Neural cell (in vitro differentiated cells): ENCODE measurements around the gene TXNL4A. TPM values are rescaled to one million over a fixed set of nuclear protein-coding genes. Genes with fewer than 3 reads are reported as not detected.

Experiments
- H2AFZ ChIP-seq: fragments of 200-600, 300-800 bp; sonication (generic), shearing (Covaris generic); 2 replicates; pipeline ENCODE4 v1.6.0; 2014; ENCODE audit warnings: low read depth, mild to moderate bottlenecking, antibody characterized with exemption, low read length, moderate library complexity
- H3F3A ChIP-seq: fragments of 200-600 bp; shearing (Covaris generic); 2 replicates; pipeline ENCODE4 v1.6.1; 2016; ENCODE audit warnings: mild to moderate bottlenecking, moderate library complexity, mixed read lengths, antibody characterized with exemption, low read length; ENCODE audit not compliant: insufficient read depth, poor library complexity, severe bottlenecking
- H3K27ac ChIP-seq: fragments of 200-600, 300-800 bp; sonication (generic), shearing (Covaris generic); 2 replicates; pipeline ENCODE4 v1.5.1; 2014; ENCODE audit warnings: mild to moderate bottlenecking, low read length, moderate library complexity
- H3K27me3 ChIP-seq: fragments of 300-800, 200-600 bp; sonication (generic), shearing (Covaris generic); 2 replicates; pipeline ENCODE4 v1.6.0; 2014; ENCODE audit warnings: mild to moderate bottlenecking, low read depth, low read length, moderate library complexity; ENCODE audit not compliant: insufficient read depth
- H3K36me3 ChIP-seq: fragments of 300-800, 200-600 bp; sonication (generic), shearing (Covaris generic); 2 replicates; pipeline ENCODE4 v1.5.1; 2014; ENCODE audit warnings: mild to moderate bottlenecking, antibody characterized with exemption, low read length, moderate library complexity; ENCODE audit not compliant: insufficient read depth
- H3K4me2 ChIP-seq: fragments of 300-800, 200-600 bp; sonication (generic), shearing (Covaris generic); 2 replicates; pipeline ENCODE4 v1.6.0; 2014; ENCODE audit warnings: mild to moderate bottlenecking, low read length
- H3K4me3 ChIP-seq: fragments of 300-800, 200-600 bp; sonication (generic), shearing (Covaris generic); 2 replicates; pipeline ENCODE4 v1.5.1; 2014; ENCODE audit warnings: mild to moderate bottlenecking, low read length, moderate library complexity
- H3K79me2 ChIP-seq: fragments of 200-600 bp; shearing (Covaris generic); replicated peaks from 2 replicates; pipeline ENCODE4 v1.6.0; 2014; ENCODE audit warnings: mild to moderate bottlenecking, low read length, moderate library complexity; ENCODE audit not compliant: insufficient read depth
- H3K9ac ChIP-seq: fragments of 300-800, 200-600 bp; sonication (generic), shearing (Covaris generic); 2 replicates; pipeline ENCODE4 v1.6.1; 2016; ENCODE audit warnings: mild to moderate bottlenecking, low read length, mixed read lengths
- H3K9me2 ChIP-seq: fragments of 200-600 bp; shearing (Covaris generic); 2 replicates; pipeline ENCODE4 v1.6.1; 2016; ENCODE audit warnings: mild to moderate bottlenecking, low read length, mixed read lengths; ENCODE audit not compliant: insufficient read depth
- H3K9me3 ChIP-seq: fragments of 200-600, 300-800 bp; sonication (generic), shearing (Covaris generic); 2 replicates; pipeline ENCODE4 v1.6.1; 2016; ENCODE audit warnings: mild to moderate bottlenecking, mixed run types, low read length, moderate library complexity, mixed read lengths
- H4K20me1 ChIP-seq: fragments of 200-600 bp; shearing (Covaris generic); 2 replicates; pipeline ENCODE4 v1.6.1; 2016; ENCODE audit warnings: mild to moderate bottlenecking, mixed run types; ENCODE audit not compliant: insufficient read depth
- EP300 ChIP-seq: fragments of 450-650 bp; conservative IDR thresholded peaks from 2 replicates; pipeline ENCODE4 v1.6.1; 2014; ENCODE audit warnings: antibody characterized with exemption, mild to moderate bottlenecking, moderate library complexity; ENCODE audit not compliant: poor library complexity, severe bottlenecking
- EZH2 ChIP-seq: fragments of 200-600, 300-800 bp; shearing (Covaris generic), sonication (generic); IDR thresholded peaks from 2 replicates; pipeline ENCODE4 v1.6.1; 2014; ENCODE audit warnings: antibody characterized with exemption, low read length, borderline replicate concordance, mild to moderate bottlenecking; ENCODE audit not compliant: insufficient read depth, poor library complexity, severe bottlenecking
- MXI1 ChIP-seq: fragments of 450-650 bp; conservative IDR thresholded peaks from 2 replicates; pipeline ENCODE4 v1.6.1; 2014; ENCODE audit warnings: antibody characterized with exemption, mild to moderate bottlenecking; ENCODE audit not compliant: poor library complexity, severe bottlenecking
- POLR2AphosphoS5 ChIP-seq: IDR thresholded peaks from 2 replicates; pipeline ENCODE4 v1.6.1; 2012
- RAD21 ChIP-seq: fragments of 450-650 bp; conservative IDR thresholded peaks from 2 replicates; pipeline ENCODE4 v1.6.1; 2014; ENCODE audit warnings: antibody characterized with exemption, mild to moderate bottlenecking, moderate library complexity
- SMC3 ChIP-seq: fragments of 450-650 bp; conservative IDR thresholded peaks from 2 replicates; pipeline ENCODE4 v1.6.1; 2014; ENCODE audit warnings: antibody characterized with exemption, mild to moderate bottlenecking, moderate library complexity; ENCODE audit not compliant: poor library complexity
- TAF1 ChIP-seq: IDR thresholded peaks from 2 replicates; pipeline ENCODE4 v1.6.1; 2012; ENCODE audit warnings: low read depth
- polyA plus RNA-seq: library from polyadenylated mRNA; depleted of rRNA; stranded (reverse); fragments of >200 nt; gene quantifications from 2 replicates; pipeline ENCODE4 v1.2.3, GENCODE V29; 2014
- TF ChIP-seq, protein P1 (sequence below): fragments of 450-650 bp; IDR thresholded peaks from 2 replicates; pipeline ENCODE4 v1.5.1; 2014; ENCODE audit warnings: antibody characterized with exemption, mild to moderate bottlenecking, moderate library complexity; ENCODE audit not compliant: poor library complexity, severe bottlenecking
- TF ChIP-seq, protein P2 (sequence below): IDR thresholded peaks from 2 replicates; pipeline ENCODE4 v1.6.1; 2012; ENCODE audit warnings: borderline replicate concordance

Gene TXNL4A
- polyA plus RNA-seq, 1 donor from 2014 or later, result 163 TPM

DNA sequence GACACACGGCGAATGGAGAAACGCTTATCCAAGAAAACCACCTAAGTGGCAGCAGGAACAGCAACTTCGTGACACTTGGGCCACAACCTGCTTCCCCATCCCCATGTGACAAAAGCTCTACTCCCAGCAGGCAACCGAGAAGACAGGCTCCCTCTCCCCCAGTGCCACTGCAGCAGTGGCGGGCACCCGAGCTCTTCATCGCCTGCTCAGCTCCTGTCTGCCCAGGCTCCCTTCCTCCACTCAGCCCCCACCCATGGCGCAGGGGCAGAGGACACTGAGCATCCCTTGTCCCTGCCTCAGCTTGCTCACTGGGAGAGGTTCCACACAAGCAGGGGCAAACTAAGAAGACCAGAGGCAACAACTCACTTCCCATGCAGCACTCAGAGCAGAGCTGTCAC, 59.8 kb downstream of the TXNL4A start:
- TF ChIP-seq TAF1 (no peak), EP300 (no peak), POLR2AphosphoS5 (no peak), SMC3 (no peak), MXI1 (no peak), EZH2 (no peak), RAD21 (no peak)
- TF ChIP-seq, protein P1, sequence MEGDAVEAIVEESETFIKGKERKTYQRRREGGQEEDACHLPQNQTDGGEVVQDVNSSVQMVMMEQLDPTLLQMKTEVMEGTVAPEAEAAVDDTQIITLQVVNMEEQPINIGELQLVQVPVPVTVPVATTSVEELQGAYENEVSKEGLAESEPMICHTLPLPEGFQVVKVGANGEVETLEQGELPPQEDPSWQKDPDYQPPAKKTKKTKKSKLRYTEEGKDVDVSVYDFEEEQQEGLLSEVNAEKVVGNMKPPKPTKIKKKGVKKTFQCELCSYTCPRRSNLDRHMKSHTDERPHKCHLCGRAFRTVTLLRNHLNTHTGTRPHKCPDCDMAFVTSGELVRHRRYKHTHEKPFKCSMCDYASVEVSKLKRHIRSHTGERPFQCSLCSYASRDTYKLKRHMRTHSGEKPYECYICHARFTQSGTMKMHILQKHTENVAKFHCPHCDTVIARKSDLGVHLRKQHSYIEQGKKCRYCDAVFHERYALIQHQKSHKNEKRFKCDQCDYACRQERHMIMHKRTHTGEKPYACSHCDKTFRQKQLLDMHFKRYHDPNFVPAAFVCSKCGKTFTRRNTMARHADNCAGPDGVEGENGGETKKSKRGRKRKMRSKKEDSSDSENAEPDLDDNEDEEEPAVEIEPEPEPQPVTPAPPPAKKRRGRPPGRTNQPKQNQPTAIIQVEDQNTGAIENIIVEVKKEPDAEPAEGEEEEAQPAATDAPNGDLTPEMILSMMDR, result no peak
- TF ChIP-seq, protein P2, sequence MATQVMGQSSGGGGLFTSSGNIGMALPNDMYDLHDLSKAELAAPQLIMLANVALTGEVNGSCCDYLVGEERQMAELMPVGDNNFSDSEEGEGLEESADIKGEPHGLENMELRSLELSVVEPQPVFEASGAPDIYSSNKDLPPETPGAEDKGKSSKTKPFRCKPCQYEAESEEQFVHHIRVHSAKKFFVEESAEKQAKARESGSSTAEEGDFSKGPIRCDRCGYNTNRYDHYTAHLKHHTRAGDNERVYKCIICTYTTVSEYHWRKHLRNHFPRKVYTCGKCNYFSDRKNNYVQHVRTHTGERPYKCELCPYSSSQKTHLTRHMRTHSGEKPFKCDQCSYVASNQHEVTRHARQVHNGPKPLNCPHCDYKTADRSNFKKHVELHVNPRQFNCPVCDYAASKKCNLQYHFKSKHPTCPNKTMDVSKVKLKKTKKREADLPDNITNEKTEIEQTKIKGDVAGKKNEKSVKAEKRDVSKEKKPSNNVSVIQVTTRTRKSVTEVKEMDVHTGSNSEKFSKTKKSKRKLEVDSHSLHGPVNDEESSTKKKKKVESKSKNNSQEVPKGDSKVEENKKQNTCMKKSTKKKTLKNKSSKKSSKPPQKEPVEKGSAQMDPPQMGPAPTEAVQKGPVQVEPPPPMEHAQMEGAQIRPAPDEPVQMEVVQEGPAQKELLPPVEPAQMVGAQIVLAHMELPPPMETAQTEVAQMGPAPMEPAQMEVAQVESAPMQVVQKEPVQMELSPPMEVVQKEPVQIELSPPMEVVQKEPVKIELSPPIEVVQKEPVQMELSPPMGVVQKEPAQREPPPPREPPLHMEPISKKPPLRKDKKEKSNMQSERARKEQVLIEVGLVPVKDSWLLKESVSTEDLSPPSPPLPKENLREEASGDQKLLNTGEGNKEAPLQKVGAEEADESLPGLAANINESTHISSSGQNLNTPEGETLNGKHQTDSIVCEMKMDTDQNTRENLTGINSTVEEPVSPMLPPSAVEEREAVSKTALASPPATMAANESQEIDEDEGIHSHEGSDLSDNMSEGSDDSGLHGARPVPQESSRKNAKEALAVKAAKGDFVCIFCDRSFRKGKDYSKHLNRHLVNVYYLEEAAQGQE, result no peak

DNA sequence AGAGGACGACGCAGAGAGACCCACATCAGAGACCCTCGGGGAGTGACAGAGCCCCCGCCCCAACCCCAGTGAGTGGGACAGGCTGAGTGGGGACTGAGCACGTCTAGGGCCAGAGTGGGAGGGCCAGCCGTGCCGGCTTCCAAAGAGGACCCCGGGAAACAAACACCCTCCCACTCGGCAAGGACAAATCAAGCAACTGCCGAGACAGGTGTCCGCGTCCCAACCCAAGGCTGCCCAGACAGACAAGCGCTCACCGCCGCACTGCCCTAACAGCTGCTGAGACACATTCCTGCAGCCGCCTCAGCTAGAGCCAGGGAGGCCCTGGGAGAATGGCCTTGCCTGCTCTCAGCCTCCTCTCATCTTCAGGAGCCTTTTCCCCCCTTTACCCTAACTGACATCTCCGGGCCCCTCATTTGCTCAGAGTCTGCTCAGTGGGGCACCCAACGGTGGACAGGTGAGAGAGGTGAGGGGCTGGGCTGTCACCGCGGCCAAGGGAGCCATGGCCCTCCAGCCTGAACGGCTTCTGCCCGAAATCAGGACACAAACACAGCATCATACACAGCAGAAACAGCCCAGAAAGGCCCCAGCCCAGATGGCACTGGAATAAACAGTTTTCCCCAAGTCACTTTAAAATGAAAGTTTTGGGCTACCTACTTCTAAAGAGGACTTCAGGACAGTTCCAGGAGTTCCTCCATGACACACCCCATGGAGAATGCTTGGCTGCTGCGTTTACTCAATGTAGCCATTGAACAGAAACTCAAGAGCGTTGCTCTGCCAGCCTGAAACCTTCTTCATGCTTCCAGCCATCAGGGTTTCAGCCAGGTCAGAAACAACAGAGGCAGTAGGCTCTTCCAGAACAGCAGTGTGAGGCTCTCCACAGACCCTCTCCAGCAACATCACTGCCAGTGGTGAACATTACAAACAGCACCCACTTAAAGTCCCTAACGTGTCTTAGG, 60.5 kb downstream of the TXNL4A start:
- peaks cover 17% of the 10 kb centered on the region for H3K79me2 ChIP-seq
- H2AFZ ChIP-seq, result no peak overlapping the region
- H3F3A ChIP-seq, result no peaks in the 10 kb centered on the region
- no peaks in the 10 kb centered on the region for H4K20me1 ChIP-seq
- no peak overlapping the region for H3K27ac ChIP-seq
- H3K9me2 ChIP-seq, result no peaks in the 10 kb centered on the region
- no peaks in the 10 kb centered on the region for H3K27me3 ChIP-seq
- H3K9me3 ChIP-seq, result peaks cover 26% of the 10 kb centered on the region
- TF ChIP-seq RAD21, result no peak
- no peak for TF ChIP-seq MXI1
- no peak for TF ChIP-seq EP300
- TF ChIP-seq, protein P1, result no peak
- no peak for TF ChIP-seq TAF1
- TF ChIP-seq POLR2AphosphoS5, result no peak
- TF ChIP-seq, protein P2, result no peak
- no peak for TF ChIP-seq EZH2
- no peak for TF ChIP-seq SMC3
- no peak overlapping the region for H3K4me3 ChIP-seq
- H3K4me2 ChIP-seq, result no peak overlapping the region
- peaks cover 16% of the 10 kb centered on the region for H3K36me3 ChIP-seq
- no peak overlapping the region for H3K9ac ChIP-seq

More for the DNA sequence above, 59.8 kb downstream of the TXNL4A start:
- no peaks in the 10 kb centered on the region for H3F3A ChIP-seq
- H3K79me2 ChIP-seq, result peaks cover 17% of the 10 kb centered on the region
- H3K36me3 ChIP-seq, result peaks cover 16% of the 10 kb centered on the region
- no peaks in the 10 kb centered on the region for H3K9me2 ChIP-seq
- no peaks in the 10 kb centered on the region for H3K27me3 ChIP-seq
- H3K27ac ChIP-seq, result no peak overlapping the region
- no peaks in the 10 kb centered on the region for H4K20me1 ChIP-seq
- no peak overlapping the region for H3K4me2 ChIP-seq
- no peak overlapping the region for H2AFZ ChIP-seq
- no peak overlapping the region for H3K4me3 ChIP-seq
- H3K9ac ChIP-seq, result no peak overlapping the region
- peaks cover 26% of the 10 kb centered on the region for H3K9me3 ChIP-seq
